ENCODE measurements around the gene CCL20. TPM values are rescaled to one million over a fixed set of nuclear protein-coding genes. Genes with fewer than 3 reads are reported as not detected.
"Not testable (repeated sequence)": the region's sequence is repeated elsewhere in the genome, so short reads cannot be mapped to it uniquely, and the experiment has no call there.

CCL20 gene
- total RNA-seq, 1 donor from 2014 or later = 2.0 TPM

DNA sequence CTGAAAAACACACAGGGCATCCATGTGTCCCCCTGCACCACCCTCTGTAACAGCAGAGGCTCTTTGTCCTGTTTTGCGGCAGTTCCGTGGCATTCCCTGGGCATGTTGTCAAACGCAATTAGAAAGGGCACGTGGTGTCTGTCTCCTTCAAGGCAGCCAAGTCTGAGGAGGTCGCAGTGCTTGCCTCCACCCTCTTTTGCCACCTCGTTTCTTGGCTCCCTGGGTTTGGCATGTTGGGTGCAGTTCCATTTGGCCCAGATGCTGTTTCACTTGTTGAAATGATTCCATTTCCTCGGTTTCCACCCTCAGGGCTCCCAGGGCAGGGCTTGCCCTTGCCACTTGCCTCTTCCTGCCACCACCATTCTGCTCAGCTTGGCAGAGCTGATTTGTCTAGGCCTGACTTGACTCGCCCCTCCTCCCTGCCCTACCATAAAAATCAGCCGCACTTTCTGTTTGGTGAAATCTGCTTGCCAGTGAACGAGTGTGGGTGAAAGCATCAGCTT is 12.4 kb downstream of the CCL20 start:
- Mint-ChIP-seq H3K27ac (no peak overlapping the region), H3K27me3 (ENCODE audit: low read depth) (peaks cover 2% of the 10 kb centered on the region), H3K36me3 (ENCODE audit: low read depth) (no peaks in the 10 kb centered on the region), H3K4me1 (ENCODE audit: low read depth) (no peaks in the 10 kb centered on the region), H3K9me3 (no peaks in the 10 kb centered on the region), H3K4me3 (ENCODE audit: low read depth) (no peak overlapping the region)
- no peak for DNase-seq (ENCODE audit: low spot score)
- intact Hi-C loops (cut with micrococcal nuclease) = no loop called here

DNA sequence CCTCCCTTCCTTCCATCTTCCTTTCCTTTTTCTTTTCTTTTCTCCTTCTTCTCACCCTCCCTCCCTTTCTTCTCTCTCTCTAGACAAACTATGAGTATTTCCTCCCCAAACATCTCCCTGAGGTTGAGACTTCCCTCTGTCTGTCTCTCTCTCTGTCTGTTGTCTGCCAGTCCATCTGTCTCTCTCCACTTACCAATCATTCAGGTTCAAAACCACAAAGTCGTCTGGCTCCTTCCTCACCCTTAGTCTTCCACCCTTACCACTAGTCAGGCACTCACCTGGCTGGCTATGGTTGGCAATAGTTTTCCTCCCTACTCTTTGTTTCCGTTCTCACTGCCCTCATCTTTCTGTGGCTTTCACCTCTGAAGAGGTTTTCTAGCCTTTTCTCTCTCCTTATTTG is 12.9 kb downstream of the CCL20 start:
- intact Hi-C loops (cut with micrococcal nuclease) = no loop called here
- Mint-ChIP-seq H3K27me3 (ENCODE audit: low read depth) (peaks cover 2% of the 10 kb centered on the region), H3K36me3 (ENCODE audit: low read depth) (no peaks in the 10 kb centered on the region), H3K9me3 (no peaks in the 10 kb centered on the region), H3K27ac (no peak overlapping the region), H3K4me1 (ENCODE audit: low read depth) (no peaks in the 10 kb centered on the region), H3K4me3 (ENCODE audit: low read depth) (no peak overlapping the region)
- no peak for DNase-seq (ENCODE audit: low spot score)

DNA sequence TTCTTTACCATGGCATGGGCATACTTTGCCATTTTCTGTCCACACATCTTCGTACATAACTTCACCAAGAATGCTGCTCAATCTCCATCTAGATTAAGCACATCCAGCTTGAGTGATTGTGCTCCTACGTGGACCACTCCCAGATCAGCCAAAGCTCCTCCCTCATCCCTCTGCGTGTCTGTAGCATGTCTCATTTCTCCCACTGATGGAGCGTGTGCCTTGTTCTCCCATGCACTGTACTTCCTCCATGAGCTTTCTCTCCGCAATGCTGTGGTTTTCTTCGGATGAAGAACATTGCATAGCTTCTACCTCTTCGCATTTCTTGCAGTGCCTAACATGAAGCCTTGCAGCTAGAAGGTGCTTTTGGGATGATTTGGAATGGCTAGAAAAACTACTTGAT is 13.5 kb downstream of the CCL20 start:
- intact Hi-C loops (cut with micrococcal nuclease) = no loop called here
- DNase-seq (ENCODE audit: low spot score) = no peak
- no peak overlapping the region for H3K4me3 Mint-ChIP-seq (ENCODE audit: low read depth)
- no peaks in the 10 kb centered on the region for H3K4me1 Mint-ChIP-seq (ENCODE audit: low read depth)
- no peaks in the 10 kb centered on the region for H3K36me3 Mint-ChIP-seq (ENCODE audit: low read depth)
- peaks cover 2% of the 10 kb centered on the region for H3K27me3 Mint-ChIP-seq (ENCODE audit: low read depth)
- no peak overlapping the region for H3K27ac Mint-ChIP-seq
- H3K9me3 Mint-ChIP-seq = no peaks in the 10 kb centered on the region

DNA sequence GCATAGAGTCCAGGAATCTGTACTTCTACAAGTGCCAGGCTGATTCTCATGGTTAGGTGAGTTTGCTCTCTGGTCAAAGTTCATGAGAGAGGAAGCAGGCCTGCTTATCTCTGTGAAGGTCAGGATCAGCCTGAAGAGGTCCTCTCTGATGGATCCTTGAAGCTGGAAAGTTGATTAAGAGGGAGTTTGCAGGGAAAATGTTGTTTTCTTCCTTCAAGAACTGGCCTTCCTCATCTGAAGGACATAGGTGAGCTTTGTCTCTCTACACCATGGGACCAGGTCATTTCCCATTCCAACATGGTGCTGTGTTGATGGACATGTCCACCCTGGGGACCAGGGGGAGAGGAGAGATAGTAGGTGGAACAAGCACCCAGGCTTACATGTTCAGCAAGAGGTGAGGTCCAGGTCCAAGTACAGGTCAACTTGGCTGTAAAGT is 14.9 kb downstream of the CCL20 start:
- Mint-ChIP-seq H3K36me3 (ENCODE audit: low read depth) (no peaks in the 10 kb centered on the region), H3K27ac (no peak overlapping the region), H3K27me3 (ENCODE audit: low read depth) (no peaks in the 10 kb centered on the region), H3K4me1 (ENCODE audit: low read depth) (no peaks in the 10 kb centered on the region), H3K9me3 (no peaks in the 10 kb centered on the region), H3K4me3 (ENCODE audit: low read depth) (no peak overlapping the region)
- intact Hi-C loops (cut with micrococcal nuclease) = no loop called here
- DNase-seq (ENCODE audit: low spot score) = no peak

DNA sequence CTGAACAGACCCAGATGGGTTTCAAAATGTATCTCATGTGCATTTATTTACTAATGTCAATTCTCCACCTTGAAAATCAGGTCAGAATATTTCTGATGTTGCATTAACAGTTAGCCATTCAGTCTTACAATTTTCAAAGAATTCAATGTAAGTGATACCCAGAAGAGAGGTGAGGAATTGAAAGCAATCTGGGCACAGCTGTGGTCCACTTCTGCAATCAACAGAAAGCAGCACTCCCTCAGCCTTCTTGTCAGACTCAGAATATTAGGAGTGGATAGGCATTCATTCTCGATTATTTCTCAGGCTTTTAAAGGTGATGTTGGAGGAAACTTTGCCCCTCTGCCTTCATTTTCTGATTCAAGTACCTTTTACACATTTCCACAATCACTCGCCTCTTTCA is 15.7 kb downstream of the CCL20 start:
- no peaks in the 10 kb centered on the region for H3K4me1 Mint-ChIP-seq (ENCODE audit: low read depth)
- H3K27me3 Mint-ChIP-seq (ENCODE audit: low read depth) = no peaks in the 10 kb centered on the region
- H3K4me3 Mint-ChIP-seq (ENCODE audit: low read depth) = no peak overlapping the region
- intact Hi-C loops (cut with micrococcal nuclease) = no loop called here
- DNase-seq (ENCODE audit: low spot score) = no peak
- H3K36me3 Mint-ChIP-seq (ENCODE audit: low read depth) = no peaks in the 10 kb centered on the region
- no peaks in the 10 kb centered on the region for H3K9me3 Mint-ChIP-seq
- H3K27ac Mint-ChIP-seq = no peak overlapping the region

DNA sequence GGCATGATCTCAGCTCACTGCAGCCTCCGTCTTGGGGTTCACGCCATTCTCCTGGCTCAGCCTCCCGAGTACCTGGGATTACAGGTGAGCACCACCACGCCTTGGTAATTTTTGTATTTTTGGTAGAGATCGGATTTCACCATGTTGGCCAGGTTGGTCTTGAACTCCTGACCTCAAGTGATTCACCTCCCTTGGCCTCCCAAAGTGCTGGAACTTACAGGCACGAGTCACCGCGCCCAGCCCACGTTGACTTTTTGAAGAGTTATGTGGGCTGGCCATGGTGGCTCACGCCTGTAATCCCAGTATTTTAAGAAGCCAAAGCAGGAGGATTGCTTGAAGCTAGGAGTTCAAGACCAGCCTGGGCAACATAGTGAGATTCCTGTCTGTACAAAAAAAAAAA is 20.8 kb downstream of the CCL20 start:
- H3K27me3 Mint-ChIP-seq (ENCODE audit: low read depth) = no peaks in the 10 kb centered on the region
- no peak overlapping the region for H3K4me3 Mint-ChIP-seq (ENCODE audit: low read depth)
- H3K4me1 Mint-ChIP-seq (ENCODE audit: low read depth) = no peaks in the 10 kb centered on the region
- no peaks in the 10 kb centered on the region for H3K9me3 Mint-ChIP-seq
- H3K27ac Mint-ChIP-seq = no peak overlapping the region
- intact Hi-C loops (cut with micrococcal nuclease) = no loop called here
- H3K36me3 Mint-ChIP-seq (ENCODE audit: low read depth) = no peaks in the 10 kb centered on the region
- no peak for DNase-seq (ENCODE audit: low spot score)

DNA sequence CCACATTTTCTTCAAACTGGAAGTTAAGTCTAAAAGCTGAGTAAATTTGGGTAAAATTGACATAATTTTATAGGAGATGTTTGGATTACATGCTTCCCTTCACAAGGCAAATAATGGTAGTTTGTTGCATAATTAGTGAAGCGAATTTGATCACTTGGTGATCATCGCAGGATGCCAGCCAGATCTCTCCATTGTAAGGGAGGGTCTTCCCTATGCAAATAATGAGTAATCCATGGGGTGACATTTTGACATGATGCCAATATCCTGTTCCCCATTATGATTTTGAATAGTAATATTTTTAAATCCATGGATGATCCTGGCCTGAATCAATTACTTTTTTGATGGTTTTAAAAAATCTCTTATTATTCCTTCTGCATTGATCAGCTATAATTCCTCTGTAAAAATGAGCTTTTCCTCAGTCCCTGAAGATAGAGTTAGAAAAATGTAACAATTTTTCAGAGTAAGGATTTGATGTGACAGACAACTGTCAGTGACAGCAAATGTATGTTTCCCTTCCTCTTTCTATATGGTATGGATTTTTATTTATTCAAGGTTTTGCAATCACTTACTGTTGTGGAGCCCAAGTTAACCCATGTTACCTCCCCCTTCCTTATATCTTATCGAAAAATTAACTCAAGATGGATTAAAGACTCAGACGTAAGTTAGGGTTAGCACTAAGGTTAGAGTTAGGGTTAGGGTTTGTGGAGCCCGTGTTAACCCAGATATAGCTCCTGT is 21.4 kb downstream of the CCL20 start:
- Mint-ChIP-seq H3K36me3 (ENCODE audit: low read depth) (no peaks in the 10 kb centered on the region), H3K9me3 (no peaks in the 10 kb centered on the region), H3K4me1 (ENCODE audit: low read depth) (no peaks in the 10 kb centered on the region), H3K27ac (no peak overlapping the region), H3K4me3 (ENCODE audit: low read depth) (no peak overlapping the region), H3K27me3 (ENCODE audit: low read depth) (no peaks in the 10 kb centered on the region)
- intact Hi-C loops (cut with micrococcal nuclease) = no loop called here
- DNase-seq (ENCODE audit: low spot score) = no peak

DNA sequence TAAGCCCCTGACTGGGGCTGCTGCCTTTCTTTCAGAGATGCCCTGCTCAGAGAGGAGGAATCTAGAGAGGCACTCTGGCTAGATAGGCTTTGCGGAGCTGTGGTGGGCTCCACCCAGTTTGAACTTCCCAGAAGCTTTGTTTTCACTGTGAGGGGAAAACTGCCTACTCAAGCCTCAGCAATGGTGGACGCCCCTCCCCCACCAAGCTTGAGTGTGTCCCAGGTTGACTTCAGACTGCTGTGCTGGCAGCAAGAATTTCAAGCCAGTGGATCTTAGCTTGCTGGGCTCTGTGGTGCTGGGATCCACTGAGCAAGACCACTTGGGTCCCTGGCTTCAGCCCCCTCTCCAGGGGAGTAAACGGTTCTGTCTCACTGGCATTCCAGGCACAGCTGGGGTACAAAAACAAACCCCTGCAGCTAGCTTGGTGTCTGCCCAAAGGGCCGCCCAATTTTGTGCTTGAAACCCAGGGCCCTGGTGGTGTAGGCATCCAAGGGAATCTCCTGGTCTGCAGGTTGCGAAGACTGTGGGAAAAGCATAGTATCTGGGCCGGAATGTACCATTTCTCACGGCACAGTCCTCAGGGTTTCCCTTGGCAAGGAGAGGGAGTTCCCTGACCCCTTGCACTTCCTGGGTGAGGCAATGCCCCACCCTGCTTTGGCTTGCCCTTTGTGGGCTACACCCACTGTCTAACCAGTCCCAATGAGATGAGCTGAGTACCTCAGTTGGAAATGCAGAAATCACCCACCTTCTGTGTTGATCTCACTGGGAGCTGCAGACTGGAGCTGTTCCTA is 25.9 kb downstream of the CCL20 start:
- H3K4me1 Mint-ChIP-seq (ENCODE audit: low read depth); H3K9me3 Mint-ChIP-seq; intact Hi-C loops (cut with micrococcal nuclease); H3K27ac Mint-ChIP-seq; DNase-seq (ENCODE audit: low spot score); H3K36me3 Mint-ChIP-seq (ENCODE audit: low read depth); H3K4me3 Mint-ChIP-seq (ENCODE audit: low read depth); H3K27me3 Mint-ChIP-seq (ENCODE audit: low read depth): not testable (repeated sequence)

DNA sequence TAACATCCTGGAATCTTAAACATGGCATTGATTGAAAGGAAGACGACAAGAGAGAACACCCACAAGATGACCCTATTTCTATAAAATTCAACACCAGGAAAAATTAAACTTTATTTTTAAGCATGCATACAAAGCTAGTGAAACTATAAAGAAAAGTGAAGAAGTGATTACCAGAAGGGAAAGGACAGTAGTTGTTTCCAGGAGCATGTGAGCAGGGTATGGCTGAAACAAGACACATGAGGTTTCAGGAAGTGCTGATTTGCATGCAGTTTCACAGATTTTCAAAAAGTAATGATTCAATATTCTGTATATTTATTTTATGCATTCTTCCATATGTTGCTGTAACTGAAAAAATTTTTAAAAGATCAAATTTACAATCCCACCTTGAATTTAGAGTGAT is 33.2 kb downstream of the CCL20 start:
- no peaks in the 10 kb centered on the region for H3K36me3 Mint-ChIP-seq (ENCODE audit: low read depth)
- H3K27me3 Mint-ChIP-seq (ENCODE audit: low read depth) = no peaks in the 10 kb centered on the region
- no peak overlapping the region for H3K27ac Mint-ChIP-seq
- no peak for DNase-seq (ENCODE audit: low spot score)
- H3K4me1 Mint-ChIP-seq (ENCODE audit: low read depth) = no peaks in the 10 kb centered on the region
- H3K9me3 Mint-ChIP-seq = no peaks in the 10 kb centered on the region
- H3K4me3 Mint-ChIP-seq (ENCODE audit: low read depth) = no peak overlapping the region
- intact Hi-C loops (cut with micrococcal nuclease) = no loop called here

DNA sequence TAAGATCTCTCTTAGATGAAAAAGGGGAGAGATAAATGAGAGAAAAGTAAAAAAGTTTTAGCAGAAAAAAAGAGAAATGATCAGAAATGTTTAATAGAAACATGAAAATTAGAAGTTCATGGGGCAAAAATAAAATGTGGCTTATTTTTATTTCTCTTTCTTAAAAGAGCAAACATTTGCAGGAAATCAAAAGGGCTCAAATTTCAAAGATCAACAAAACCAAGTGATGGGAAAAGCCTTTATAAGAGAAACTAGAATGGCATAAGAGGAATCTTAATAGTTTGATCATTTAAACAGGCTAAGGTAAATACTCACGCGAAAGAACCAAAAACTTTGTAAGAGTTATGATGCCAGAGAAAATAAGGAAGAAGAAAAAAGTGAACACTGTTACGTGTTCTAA is 34.5 kb downstream of the CCL20 start:
- H3K27ac Mint-ChIP-seq = no peak overlapping the region
- H3K27me3 Mint-ChIP-seq (ENCODE audit: low read depth) = no peaks in the 10 kb centered on the region
- H3K9me3 Mint-ChIP-seq = no peaks in the 10 kb centered on the region
- intact Hi-C loops (cut with micrococcal nuclease) = no loop called here
- no peaks in the 10 kb centered on the region for H3K4me1 Mint-ChIP-seq (ENCODE audit: low read depth)
- no peak for DNase-seq (ENCODE audit: low spot score)
- H3K36me3 Mint-ChIP-seq (ENCODE audit: low read depth) = no peaks in the 10 kb centered on the region
- no peak overlapping the region for H3K4me3 Mint-ChIP-seq (ENCODE audit: low read depth)

DNA sequence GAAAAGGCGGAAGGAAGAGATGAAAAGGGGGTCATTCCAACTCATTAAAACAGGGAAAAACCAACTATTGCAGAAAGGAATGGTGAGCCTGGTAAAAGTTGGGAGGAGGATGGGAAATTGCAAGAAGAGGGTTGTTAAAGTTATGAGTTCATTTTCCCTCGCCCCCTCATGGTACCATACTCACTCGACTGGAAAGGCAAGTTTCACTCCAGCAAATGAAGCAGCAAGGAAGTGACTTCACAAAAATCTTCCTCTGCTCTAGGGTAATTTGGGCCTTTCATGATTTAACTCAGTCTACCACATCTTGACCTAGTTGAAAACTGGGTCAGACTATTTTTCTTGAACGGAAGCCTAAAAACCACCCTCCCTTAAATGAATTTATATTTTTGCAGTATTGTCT is 34.9 kb downstream of the CCL20 start:
- intact Hi-C loops (cut with micrococcal nuclease) = no loop called here
- no peaks in the 10 kb centered on the region for H3K36me3 Mint-ChIP-seq (ENCODE audit: low read depth)
- no peaks in the 10 kb centered on the region for H3K9me3 Mint-ChIP-seq
- H3K4me3 Mint-ChIP-seq (ENCODE audit: low read depth) = no peak overlapping the region
- H3K27ac Mint-ChIP-seq = no peak overlapping the region
- DNase-seq (ENCODE audit: low spot score) = no peak
- H3K27me3 Mint-ChIP-seq (ENCODE audit: low read depth) = no peaks in the 10 kb centered on the region
- no peaks in the 10 kb centered on the region for H3K4me1 Mint-ChIP-seq (ENCODE audit: low read depth)

DNA sequence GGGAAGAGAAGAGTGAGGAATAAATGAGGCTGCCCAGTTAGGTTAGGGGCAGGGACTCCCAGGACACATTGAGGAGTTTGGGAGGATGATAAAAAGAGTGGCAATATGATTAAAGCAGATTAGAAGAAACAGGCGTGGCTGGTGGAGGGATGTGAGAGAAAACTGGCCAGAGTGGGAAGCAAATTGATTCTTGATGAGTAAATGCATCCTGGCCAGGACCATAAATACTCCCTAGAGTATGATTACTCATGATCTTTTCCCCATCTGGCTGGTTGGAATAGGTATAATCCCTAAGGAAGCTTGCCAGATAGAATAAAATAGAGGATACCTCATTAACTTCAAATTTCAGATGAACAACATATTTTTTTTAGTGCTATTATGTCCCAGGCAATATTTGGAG is 36.3 kb downstream of the CCL20 start:
- no peaks in the 10 kb centered on the region for H3K27me3 Mint-ChIP-seq (ENCODE audit: low read depth)
- no peak overlapping the region for H3K27ac Mint-ChIP-seq
- H3K9me3 Mint-ChIP-seq = no peaks in the 10 kb centered on the region
- no peak for DNase-seq (ENCODE audit: low spot score)
- H3K4me3 Mint-ChIP-seq (ENCODE audit: low read depth) = no peak overlapping the region
- H3K4me1 Mint-ChIP-seq (ENCODE audit: low read depth) = no peaks in the 10 kb centered on the region
- intact Hi-C loops (cut with micrococcal nuclease) = no loop called here
- no peaks in the 10 kb centered on the region for H3K36me3 Mint-ChIP-seq (ENCODE audit: low read depth)

DNA sequence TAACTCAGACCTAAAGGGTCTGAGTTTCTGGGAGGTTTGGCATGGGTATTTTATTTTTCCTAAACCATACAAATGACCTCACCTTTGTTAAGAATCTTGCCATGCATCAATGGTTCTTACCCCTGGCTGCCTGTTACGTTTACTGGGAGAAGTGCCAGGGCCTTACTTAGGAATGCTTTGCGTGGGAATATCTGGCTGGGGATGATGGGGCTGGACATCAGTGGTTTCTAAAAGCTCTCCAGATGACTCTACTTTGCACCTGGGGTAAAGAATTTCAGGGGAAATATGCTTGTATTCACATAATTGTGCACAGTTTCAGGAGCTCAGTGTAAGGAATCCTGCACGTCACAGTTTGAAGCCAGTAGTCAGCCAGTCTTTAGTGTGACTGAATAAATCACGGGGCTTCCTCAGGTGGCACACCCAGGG is 39.6 kb downstream of the CCL20 start:
- H3K9me3 Mint-ChIP-seq = no peaks in the 10 kb centered on the region
- no peaks in the 10 kb centered on the region for H3K27me3 Mint-ChIP-seq (ENCODE audit: low read depth)
- H3K4me3 Mint-ChIP-seq (ENCODE audit: low read depth) = no peak overlapping the region
- intact Hi-C loops (cut with micrococcal nuclease) = no loop called here
- H3K36me3 Mint-ChIP-seq (ENCODE audit: low read depth) = no peaks in the 10 kb centered on the region
- no peak overlapping the region for H3K27ac Mint-ChIP-seq
- no peaks in the 10 kb centered on the region for H3K4me1 Mint-ChIP-seq (ENCODE audit: low read depth)
- DNase-seq (ENCODE audit: low spot score) = no peak
